Tibial nerve (tissue), 4 donors: Measurements from ENCODE around the gene DIABLO. TPM values are rescaled to one million over a fixed set of nuclear protein-coding genes. Genes with fewer than 3 reads are reported as not detected.

Experiments used
- DNase-seq, 2 donors: peaks; one replicate each; pipeline ENCODE4 v3.0.0-alpha.2; 2019; ENCODE audit warnings: low spot score in 2 of 2
- H3K27ac ChIP-seq, 4 donors: fragments of 200-600 bp; sonication (generic) in 3 of 4; one replicate each; pipeline ENCODE4 v1.5.1; 2017 to 2019; ENCODE audit warnings: mild to moderate bottlenecking in 1 of 4
- H3K27me3 ChIP-seq, 2 donors: fragments of 200-600 bp; sonication (generic) in 1 of 2; one replicate each; pipeline versions ENCODE4 v1.5.1 to v1.6.0; 2017 to 2019
- H3K36me3 ChIP-seq, 3 donors: fragments of 200-600 bp; sonication (generic); one replicate each; pipeline ENCODE4 v1.5.1; 2018 to 2019
- H3K4me1 ChIP-seq, 4 donors: fragments of 200-600 bp; sonication (generic) in 3 of 4; one replicate each; pipeline ENCODE4 v1.5.1; 2017 to 2019
- H3K4me3 ChIP-seq, 4 donors: fragments of 200-600 bp; sonication (generic) in 3 of 4; one replicate each; pipeline ENCODE4 v1.5.1; 2017 to 2019; ENCODE audit warnings: mild to moderate bottlenecking in 1 of 4, moderate library complexity in 1 of 4
- H3K9me3 ChIP-seq, 4 donors: fragments of 200-600 bp; sonication (generic) in 3 of 4; one replicate each; pipeline ENCODE4 v1.5.1; 2017 to 2019
- CTCF ChIP-seq, 5 experiments: fragments of 200-600 bp in 3 of 5; fragments of 450-650 bp in 2 of 5; sonication (generic) in 3 of 5; IDR thresholded peaks; one replicate each; pipeline ENCODE4 v1.5.1; 2016 to 2019; ENCODE audit warnings: antibody characterized with exemption in 5 of 5, mild to moderate bottlenecking in 3 of 5, moderate library complexity in 2 of 5
- EP300 ChIP-seq, 2 donors: sonication (generic); formaldehyde crosslinking; IDR thresholded peaks; one replicate each; pipeline ENCODE4 v1.6.1; 2017; ENCODE audit warnings: antibody characterized with exemption in 2 of 2, mild to moderate bottlenecking in 1 of 2
- POLR2A ChIP-seq, 2 donors: fragments of 450-650 bp; IDR thresholded peaks; one replicate each; pipeline ENCODE4 v1.6.1; 2017; ENCODE audit warnings: antibody characterized with exemption in 2 of 2, mild to moderate bottlenecking in 2 of 2, moderate library complexity in 2 of 2
- WGBS, 2 donors: methylation state at CpG; one replicate each; pipeline ENCODE4 v1.1.5; 2018; 5-methylcytosine and 5-hydroxymethylcytosine counted together
- total RNA-seq, 4 donors: library from RNA; depleted of rRNA; stranded (reverse); fragments of >200 nt; gene quantifications; one replicate each; pipeline ENCODE4 v1.1.0, GENCODE V29; 2016

Gene DIABLO
- total RNA-seq, 4 donors from 2014 or later: 40.8 to 52.5 (median 42.5) TPM

- Histone ChIP-seq H3K27ac (no peak overlapping the region), H3K36me3 (no peaks in the 10 kb centered on the region), H3K27me3 (peaks cover 0 to 13% of the 10 kb centered on the region in 2 donors), H3K4me1 (no peaks in the 10 kb centered on the region), H3K9me3 (peaks cover 0 to 5% (median 1%) of the 10 kb centered on the region in 4 donors), H3K4me3 (no peak overlapping the region)
- DNase-seq: no peak
- WGBS, 2 donors: 79 to 83% methylated on average over 33 to 34 of the region's 34 CpGs
- no peak for TF ChIP-seq CTCF (IDR thresholded peaks at IDR 0.05)
- no peak for TF ChIP-seq POLR2A (IDR thresholded peaks at IDR 0.05)
- TF ChIP-seq EP300 (IDR thresholded peaks at IDR 0.05): no peak
Observed at GRCh38 chr12:122189626-122190475, 36.0 kb downstream of the DIABLO start.

- H3K36me3 ChIP-seq: no peaks in the 10 kb centered on the region
- DNase-seq: no peak
- WGBS, 2 donors: 53 to 56% methylated on average over 12 of the region's 12 CpGs
- peaks cover 0 to 35% of the 10 kb centered on the region in 2 donors for H3K27me3 ChIP-seq
- H3K4me3 ChIP-seq: no peak overlapping the region
- no peaks in the 10 kb centered on the region for H3K9me3 ChIP-seq
- H3K4me1 ChIP-seq: peaks cover 0 to 11% (median 4%) of the 10 kb centered on the region in 4 donors
- TF ChIP-seq POLR2A (IDR thresholded peaks at IDR 0.05) (no peak), EP300 (IDR thresholded peaks at IDR 0.05) (no peak), CTCF (IDR thresholded peaks at IDR 0.05) (no peak)
- H3K27ac ChIP-seq: no peak overlapping the region
Observed at GRCh38 chr12:122187466-122187865, 38.4 kb downstream of the DIABLO start.

GRCh38 chr12:122185494-122186082 is 40.3 kb downstream of the DIABLO start:
- H3K4me1 ChIP-seq: peaks cover 0 to 11% (median 4%) of the 10 kb centered on the region in 4 donors
- 88 to 94% methylated on average over 9 to 10 of the region's 10 CpGs for WGBS, 2 donors
- no peak overlapping the region for H3K27ac ChIP-seq
- no peaks in the 10 kb centered on the region for H3K9me3 ChIP-seq
- TF ChIP-seq CTCF (IDR thresholded peaks at IDR 0.05) (no peak), EP300 (IDR thresholded peaks at IDR 0.05) (no peak), POLR2A (IDR thresholded peaks at IDR 0.05) (no peak)
- peaks cover 0 to 42% of the 10 kb centered on the region in 2 donors for H3K27me3 ChIP-seq
- H3K36me3 ChIP-seq: no peaks in the 10 kb centered on the region
- H3K4me3 ChIP-seq: no peak overlapping the region
- DNase-seq: no peak

GRCh38 chr12:122185079-122185478 is 40.8 kb downstream of the DIABLO start:
- no peak overlapping the region for H3K4me3 ChIP-seq
- no peaks in the 10 kb centered on the region for H3K36me3 ChIP-seq
- peaks cover 0 to 11% (median 4%) of the 10 kb centered on the region in 4 donors for H3K4me1 ChIP-seq
- no peak for DNase-seq
- 86 to 88% methylated on average over 7 of the region's 7 CpGs for WGBS, 2 donors
- H3K27ac ChIP-seq: no peak overlapping the region
- peaks cover 0 to 38% of the 10 kb centered on the region in 2 donors for H3K27me3 ChIP-seq
- TF ChIP-seq CTCF (IDR thresholded peaks at IDR 0.05) (no peak), POLR2A (IDR thresholded peaks at IDR 0.05) (no peak), EP300 (IDR thresholded peaks at IDR 0.05) (no peak)
- H3K9me3 ChIP-seq: no peaks in the 10 kb centered on the region

- H3K9me3 ChIP-seq: no peaks in the 10 kb centered on the region
- H3K36me3 ChIP-seq: no peaks in the 10 kb centered on the region
- peaks cover 0 to 11% (median 4%) of the 10 kb centered on the region in 4 donors for H3K4me1 ChIP-seq
- TF ChIP-seq CTCF (IDR thresholded peaks at IDR 0.05): no peak
- no peak for TF ChIP-seq POLR2A (IDR thresholded peaks at IDR 0.05)
- no peak for TF ChIP-seq EP300 (IDR thresholded peaks at IDR 0.05)
- peaks cover 0 to 36% of the 10 kb centered on the region in 2 donors for H3K27me3 ChIP-seq
- WGBS, 2 donors: 81 to 84% methylated on average over 18 of the region's 18 CpGs
- DNase-seq: no peak
- H3K4me3 ChIP-seq: no peak overlapping the region
- H3K27ac ChIP-seq: no peak overlapping the region
Observed at GRCh38 chr12:122184517-122184916, 41.3 kb downstream of the DIABLO start.
